GM19324 (cell line): ENCODE results near the gene NFATC3.

Experiments
- ATAC-seq: cut with Tn5 transposase; IDR thresholded peaks from one replicate; pipeline ENCODE4 v1.9.1; 2021; ENCODE audit warnings: mild to moderate bottlenecking, moderate library complexity; ENCODE audit not compliant: unreplicated experiment, low FRiP score

NFATC3 gene

DNA sequence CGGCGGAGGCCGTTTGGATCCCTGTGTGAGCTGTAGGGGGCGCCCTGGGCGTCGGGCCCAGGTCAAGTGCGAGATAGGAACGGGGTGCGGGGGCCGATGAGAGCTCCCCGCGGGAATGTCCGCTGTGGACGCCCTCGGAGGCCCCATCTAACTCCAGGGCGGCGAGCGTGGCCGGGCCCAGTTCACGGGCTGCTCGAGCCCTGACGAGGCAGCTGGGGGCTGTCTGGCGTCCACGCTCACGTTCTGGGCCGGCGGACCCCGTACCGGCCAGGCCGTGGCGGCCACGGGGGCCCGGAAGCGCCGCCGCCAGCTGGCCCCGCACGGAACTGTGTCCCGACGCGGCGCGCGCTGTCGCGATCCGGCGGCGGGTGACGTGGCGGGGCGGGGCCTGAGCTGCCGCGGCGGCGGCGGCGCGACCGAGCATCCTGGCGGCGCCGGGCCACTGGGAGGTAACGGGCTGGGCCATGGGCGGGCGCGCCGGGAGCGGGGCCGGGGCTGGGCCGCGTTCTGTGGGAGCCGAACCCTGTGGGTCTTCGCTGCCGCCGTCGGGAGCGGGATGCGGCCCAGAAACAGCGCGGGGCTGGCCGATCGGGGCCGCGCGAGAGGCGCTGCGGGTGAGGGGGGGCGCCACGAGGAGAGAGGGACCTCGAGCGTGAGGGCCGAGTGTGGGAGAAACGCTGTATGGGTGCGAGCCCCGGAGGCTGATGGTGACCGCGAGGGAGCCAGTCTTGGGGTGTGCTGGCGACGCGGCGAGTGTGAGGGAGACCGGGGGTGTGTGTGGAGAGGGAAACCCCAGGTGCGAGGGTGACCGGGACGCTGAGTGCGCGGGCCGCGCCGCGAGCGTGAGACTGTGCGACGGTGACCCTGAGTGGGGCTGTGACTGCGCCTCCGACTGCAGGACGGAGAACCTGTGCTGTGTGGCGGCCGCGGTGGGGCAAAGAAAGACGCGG lies 179.2 kb downstream of the NFATC3 start, which contains the start of gene SLC7A6:
TSS of gene SLC7A6 (plus strand) at position 399 of the 950 bp plus-strand sequence. CDS start 10,201 bp downstream, outside the sequence.
- ATAC-seq: peak; percentile 68

DNA sequence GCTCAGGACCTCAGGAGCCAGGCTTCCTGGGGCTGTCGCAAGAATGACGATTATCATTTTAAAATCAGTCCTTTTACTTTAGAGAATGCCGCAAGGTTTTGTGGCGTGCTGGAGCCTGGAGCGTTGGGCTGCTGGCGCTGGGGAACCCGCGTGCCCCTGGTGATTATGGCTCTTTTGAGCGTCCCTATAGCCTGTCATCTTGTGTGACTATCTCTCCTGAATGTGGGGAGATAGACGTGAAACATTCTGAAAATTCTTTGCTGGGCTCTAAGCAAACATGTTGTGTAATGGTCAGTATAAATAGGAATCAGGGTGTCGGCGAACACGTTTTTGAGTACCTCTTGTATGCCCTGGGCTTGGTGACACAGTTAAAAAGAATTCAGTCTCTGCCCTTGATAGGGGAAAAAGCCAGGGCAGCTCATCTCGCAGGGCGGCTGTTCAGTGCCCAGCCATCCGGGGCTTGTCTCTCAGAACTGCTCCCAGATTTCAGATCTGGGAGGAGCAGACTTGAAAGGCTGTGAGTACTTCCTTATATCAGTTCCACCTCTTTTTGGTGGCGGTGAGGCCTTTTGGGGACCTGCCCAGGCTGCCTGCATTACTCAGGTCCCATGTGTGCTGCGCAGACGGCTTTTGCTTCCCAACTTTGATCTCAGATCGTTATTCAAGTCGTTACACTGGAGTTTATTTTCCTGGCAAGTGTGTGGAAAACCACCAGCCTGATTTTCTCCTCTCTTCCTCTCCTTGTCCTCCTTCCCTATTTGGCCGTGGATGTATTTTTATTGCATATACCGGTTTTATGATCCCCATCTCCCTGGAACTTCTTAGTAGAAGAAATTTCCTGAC lies 180.1 kb downstream of the NFATC3 start:
- peak; percentile 10 for ATAC-seq

DNA sequence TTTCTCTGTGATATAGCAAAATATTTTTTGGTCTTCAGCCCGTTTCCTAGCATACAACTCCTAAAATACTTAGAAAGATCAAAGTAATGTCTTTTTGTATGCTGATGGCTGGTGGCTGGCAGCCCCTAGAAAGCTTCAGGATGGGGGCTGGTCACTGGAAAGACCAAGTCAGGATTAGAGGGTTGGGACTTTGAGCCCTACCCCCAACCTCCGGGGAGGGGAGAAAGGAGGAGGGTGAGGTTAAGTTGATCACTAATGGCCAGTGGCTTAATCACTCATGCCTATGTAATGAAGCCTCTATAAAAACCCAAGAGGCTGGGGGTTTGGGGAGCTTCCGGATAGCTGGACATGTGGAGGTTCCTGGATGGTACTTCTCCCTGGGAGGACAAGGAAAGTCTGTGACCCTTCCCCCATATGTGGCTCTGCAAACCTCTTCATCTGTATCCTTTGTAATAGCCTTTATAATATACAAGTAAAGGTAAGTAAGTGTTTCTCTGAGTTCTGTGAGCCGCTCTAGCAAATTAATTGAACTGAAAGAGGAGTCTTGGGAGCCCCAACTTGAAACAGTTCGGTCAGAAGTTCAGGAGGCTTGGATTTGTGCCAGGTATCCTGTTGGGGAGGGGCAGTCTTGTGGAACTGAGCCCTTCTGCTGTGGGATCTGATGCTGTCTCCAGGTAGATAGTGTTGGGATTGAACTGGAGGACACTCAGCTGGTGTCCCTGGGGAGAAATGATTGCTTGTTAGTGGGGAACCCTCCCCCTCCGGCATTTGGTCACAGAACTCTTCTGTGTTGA lies 182.6 kb downstream of the NFATC3 start:
- ATAC-seq: no peak

DNA sequence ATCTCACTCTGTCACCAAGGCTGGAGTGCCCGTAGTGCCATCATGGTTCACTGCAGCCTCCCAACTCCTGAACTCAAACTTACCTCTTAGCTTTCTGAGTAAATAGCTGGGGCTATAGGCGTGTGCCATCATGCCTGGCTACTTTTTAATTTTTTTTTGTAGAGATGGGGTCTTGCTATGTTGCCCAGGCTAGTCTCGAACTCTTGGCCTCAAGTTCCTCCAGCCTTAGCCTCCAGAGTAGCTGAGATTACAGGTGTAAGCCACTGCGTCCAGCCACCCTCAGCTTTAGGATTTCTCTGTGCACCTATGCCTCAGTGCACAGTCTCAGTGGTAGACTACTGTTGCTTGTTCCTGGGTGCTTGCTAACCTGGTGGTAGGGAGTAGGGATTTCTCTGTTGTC lies 184.6 kb downstream of the NFATC3 start:
- ATAC-seq: no peak

DNA sequence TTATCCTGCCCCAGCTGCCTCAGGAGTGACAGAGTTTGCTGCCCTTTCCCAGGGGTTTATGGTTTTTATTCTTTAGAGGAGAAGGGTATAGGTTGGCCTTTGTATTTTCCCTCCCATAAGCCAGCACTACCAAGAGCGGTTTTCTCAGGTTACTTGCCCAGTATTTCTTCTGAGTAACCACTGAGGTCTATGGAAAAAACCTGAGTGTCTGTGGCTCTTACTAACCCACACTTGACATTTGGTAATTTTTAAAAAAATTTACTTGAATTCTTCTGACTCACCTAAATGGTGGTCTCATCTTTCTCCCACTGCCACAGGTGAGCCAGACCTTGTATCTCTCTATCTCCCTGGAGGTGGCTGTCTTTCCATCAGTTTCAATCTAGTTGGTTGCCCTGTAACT lies 185.2 kb downstream of the NFATC3 start:
- ATAC-seq: no peak

DNA sequence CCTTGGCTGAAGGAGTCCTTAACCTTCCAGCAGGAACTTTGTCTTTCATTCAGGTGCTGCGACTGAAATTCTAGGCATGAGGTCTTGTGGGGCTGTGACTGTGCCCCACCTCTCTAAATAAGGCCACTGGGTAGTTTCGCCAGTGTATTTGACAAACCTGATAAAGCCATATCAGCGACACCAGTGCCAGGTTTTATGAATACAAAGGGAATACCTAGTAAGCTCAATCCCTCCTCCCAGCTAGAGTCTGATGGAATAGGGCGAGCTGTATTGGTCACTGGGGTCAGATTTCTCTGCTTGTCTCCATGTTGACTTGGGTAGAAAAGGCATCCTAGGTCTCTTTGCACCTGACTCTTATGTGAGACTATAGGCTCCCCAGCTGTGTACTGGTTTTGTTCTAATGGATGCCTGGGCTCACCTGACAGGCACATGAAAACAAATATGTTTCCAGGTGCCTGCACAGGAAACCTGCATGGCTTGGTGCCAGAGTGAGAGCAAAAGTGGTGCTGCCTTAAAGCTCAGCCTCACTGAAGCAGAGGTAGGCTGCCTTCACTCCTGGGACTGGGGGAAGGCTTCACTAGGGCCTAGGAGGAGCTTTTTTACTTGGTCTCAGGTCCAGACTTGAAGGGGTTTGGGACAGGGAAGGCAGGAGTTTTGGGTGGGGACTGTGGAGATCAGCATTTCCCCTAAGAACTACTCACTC lies 187.5 kb downstream of the NFATC3 start:
- ATAC-seq: no peak

DNA sequence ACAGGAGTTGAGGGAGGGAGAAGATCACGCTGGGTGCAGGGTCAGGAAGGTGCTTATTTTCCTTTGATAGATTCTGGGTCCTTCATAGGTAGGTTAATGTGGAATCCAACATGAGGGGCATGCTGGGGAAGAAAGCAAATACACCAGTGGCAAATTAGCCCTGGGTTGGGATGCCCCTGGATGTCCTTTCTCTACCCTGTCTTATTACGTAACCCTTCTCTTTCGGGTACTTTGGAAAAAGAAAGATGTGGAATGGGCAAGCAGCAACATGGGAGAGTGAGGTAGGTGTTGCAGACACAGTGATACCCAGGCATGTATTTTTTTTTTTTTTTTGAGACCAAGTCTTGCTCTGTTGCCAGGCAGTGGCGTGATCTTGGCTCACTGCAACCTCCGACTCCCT lies 188.3 kb downstream of the NFATC3 start:
- no peak for ATAC-seq

DNA sequence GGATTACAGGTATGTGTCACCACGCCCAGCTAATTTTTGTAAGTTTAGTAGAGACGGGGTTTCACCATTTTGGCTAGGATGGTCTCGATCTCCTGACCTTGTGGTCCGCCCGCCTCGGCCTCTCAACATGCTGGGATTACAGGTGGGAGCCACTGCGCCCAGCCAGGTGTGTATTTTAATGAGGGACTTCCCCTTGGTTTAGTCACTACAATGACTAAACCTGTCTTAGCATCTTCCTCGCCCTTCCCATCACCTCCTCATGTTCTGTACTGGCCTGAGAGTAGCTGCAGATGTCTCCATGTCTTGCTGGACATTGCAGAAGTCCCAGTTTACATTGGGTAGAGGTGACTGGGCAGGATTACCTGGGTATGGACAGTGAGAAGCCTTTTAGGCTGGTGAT lies 188.7 kb downstream of the NFATC3 start:
- ATAC-seq: no peak

DNA sequence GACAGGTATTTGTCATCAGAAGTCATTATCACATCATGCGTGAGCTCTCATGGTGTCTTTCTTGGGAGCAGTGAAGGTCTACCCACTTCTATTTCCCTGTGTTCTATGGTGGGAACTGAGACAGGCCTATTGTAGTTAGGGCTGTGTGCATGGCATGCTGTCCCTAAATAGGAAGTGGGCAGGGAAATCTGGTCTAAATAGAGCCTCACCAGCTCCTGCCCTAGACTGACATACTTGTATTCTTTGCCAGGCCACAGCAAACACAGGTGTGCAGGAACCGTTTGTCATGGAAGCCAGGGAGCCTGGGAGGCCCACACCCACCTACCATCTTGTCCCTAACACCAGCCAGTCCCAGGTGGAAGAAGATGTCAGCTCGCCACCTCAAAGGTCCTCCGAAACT lies 189.3 kb downstream of the NFATC3 start:
- ATAC-seq: no peak

DNA sequence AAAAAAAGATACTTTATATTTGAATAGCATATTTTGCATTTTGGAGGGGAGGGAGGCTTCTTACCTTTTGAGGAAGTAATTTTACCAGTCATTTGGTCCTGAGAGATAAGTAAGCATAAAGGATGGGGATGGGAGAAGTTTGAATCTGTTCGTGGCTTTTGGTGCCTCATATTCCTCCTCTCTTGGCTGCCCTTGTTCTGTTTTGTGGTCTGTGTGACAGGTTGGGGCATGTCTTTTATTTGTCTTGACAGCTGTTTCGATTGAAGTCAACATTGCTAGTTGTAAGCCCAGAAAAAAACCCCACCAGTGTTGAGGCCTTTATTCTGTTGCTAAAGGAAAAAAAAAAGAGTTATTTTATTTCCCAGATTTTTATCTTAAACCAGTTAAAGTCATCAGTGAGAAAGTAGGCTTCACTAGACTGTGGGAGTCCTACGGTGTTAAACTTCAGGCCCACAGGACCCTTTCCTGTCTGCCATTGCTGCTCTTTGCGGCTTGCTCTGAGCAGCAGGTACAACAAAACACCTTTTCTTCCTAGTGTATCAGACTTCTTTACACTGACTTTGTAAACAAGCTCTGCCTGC lies 190.5 kb downstream of the NFATC3 start:
- peak; percentile 82 for ATAC-seq

DNA sequence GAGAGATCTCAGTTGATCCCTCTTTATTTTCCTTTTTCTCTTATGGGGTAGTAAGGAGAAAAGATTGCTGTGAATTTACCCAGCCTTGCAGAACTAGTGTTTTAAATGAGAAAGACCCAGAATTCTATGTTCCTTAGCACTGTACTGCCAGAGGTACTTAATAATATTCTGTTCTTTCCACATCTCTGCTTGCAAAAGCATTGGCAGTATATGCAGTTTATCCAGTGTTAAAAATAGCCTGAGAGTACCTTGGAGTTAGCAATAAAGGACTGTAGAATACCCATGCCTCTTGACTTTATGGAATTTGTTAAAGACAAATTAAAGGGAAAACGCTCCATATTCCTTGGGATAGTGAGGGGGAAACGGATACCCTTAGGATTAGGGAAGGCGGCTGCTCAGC lies 191.1 kb downstream of the NFATC3 start:
- no peak for ATAC-seq
